H9 (cell line): ENCODE data around the gene GGNBP2. TPM values are rescaled to one million over a fixed set of nuclear protein-coding genes. Genes with fewer than 3 reads are reported as not detected.

ENCODE experiments used
- DNase-seq: peaks from one replicate; pipeline ENCODE4 v3.0.0-alpha.2; 2017
- H2AFZ ChIP-seq: one replicate; pipeline ENCODE4 v1.6.1; 2013; ENCODE audit warnings: mild to moderate bottlenecking, low read length, control low read depth, moderate library complexity
- H2AK5ac ChIP-seq: 2 replicates; pipeline ENCODE4 v1.6.1; 2013; ENCODE audit warnings: low read length, control low read depth, mixed read lengths; ENCODE audit not compliant: insufficient read length
- H2BK120ac ChIP-seq: one replicate; pipeline ENCODE4 v1.6.1; 2013; ENCODE audit warnings: low read depth, mild to moderate bottlenecking, low read length, control low read depth, inconsistent platforms; ENCODE audit not compliant: poor library complexity, severe bottlenecking
- H2BK12ac ChIP-seq: 2 replicates; pipeline ENCODE4 v1.6.1; 2013; ENCODE audit warnings: low read length, control low read depth, mixed read lengths, low read depth; ENCODE audit not compliant: insufficient read length
- H2BK15ac ChIP-seq: 2 replicates; pipeline ENCODE4 v1.6.1; 2013; ENCODE audit warnings: low read depth, low read length, control low read depth
- H2BK20ac ChIP-seq: one replicate; pipeline ENCODE4 v1.6.1; 2013; ENCODE audit warnings: low read depth, mild to moderate bottlenecking, low read length, control low read depth, inconsistent platforms; ENCODE audit not compliant: poor library complexity, severe bottlenecking
- H2BK5ac ChIP-seq: 2 replicates; pipeline ENCODE4 v1.6.1; 2013; ENCODE audit warnings: low read length, control low read depth, mixed read lengths; ENCODE audit not compliant: insufficient read length
- H3K14ac ChIP-seq: 2 replicates; pipeline ENCODE4 v1.6.1; 2013; ENCODE audit warnings: low read length, control low read depth; ENCODE audit not compliant: insufficient read depth
- H3K18ac ChIP-seq: 2 replicates; pipeline ENCODE4 v1.6.1; 2013; ENCODE audit warnings: low read depth, mild to moderate bottlenecking, mixed read lengths, low read length, control low read depth; ENCODE audit not compliant: insufficient read length
- H3K23ac ChIP-seq: 2 replicates; pipeline ENCODE4 v1.6.1; 2013; ENCODE audit warnings: low read length, control low read depth, mixed read lengths, low read depth; ENCODE audit not compliant: insufficient read length
- H3K23me2 ChIP-seq: 2 replicates; pipeline ENCODE4 v1.6.1; 2013; ENCODE audit warnings: low read depth, mild to moderate bottlenecking, mixed read lengths, low read length, control low read depth; ENCODE audit not compliant: insufficient read length, poor library complexity, severe bottlenecking
- H3K27ac ChIP-seq: 2 replicates; pipeline ENCODE4 v1.5.1; 2013; ENCODE audit warnings: low read length, control low read depth, mixed read lengths, low read depth; ENCODE audit not compliant: insufficient read length
- H3K27me3 ChIP-seq: 2 replicates; pipeline ENCODE4 v1.6.1; 2013; ENCODE audit warnings: low read length, control low read depth, inconsistent platforms; ENCODE audit not compliant: insufficient read depth
- H3K4ac ChIP-seq: 2 replicates; pipeline ENCODE4 v1.6.1; 2013; ENCODE audit warnings: low read depth, mild to moderate bottlenecking, control low read depth, inconsistent platforms, low read length, moderate library complexity
- H3K4me1 ChIP-seq: 2 replicates; pipeline ENCODE4 v1.6.1; 2013; ENCODE audit warnings: low read length, control low read depth, inconsistent platforms; ENCODE audit not compliant: insufficient read depth
- H3K4me2 ChIP-seq: 2 replicates; pipeline ENCODE4 v1.6.1; 2013; ENCODE audit warnings: low read length, control low read depth, mixed read lengths; ENCODE audit not compliant: insufficient read length, insufficient read depth
- H3K56ac ChIP-seq: 2 replicates; pipeline ENCODE4 v1.6.1; 2013; ENCODE audit warnings: low read depth, mild to moderate bottlenecking, mixed read lengths, low read length, control low read depth; ENCODE audit not compliant: insufficient read length
- H3K79me1 ChIP-seq: 2 replicates; pipeline ENCODE4 v1.6.1; 2013; ENCODE audit warnings: low read depth, mild to moderate bottlenecking, moderate library complexity, low read length, control low read depth, inconsistent platforms; ENCODE audit not compliant: insufficient read depth, poor library complexity, severe bottlenecking
- H3K79me2 ChIP-seq: 2 replicates; pipeline ENCODE4 v1.6.1; 2013; ENCODE audit warnings: low read length, control low read depth, inconsistent platforms; ENCODE audit not compliant: insufficient read depth
- H3K9ac ChIP-seq: 2 replicates; pipeline ENCODE4 v1.6.1; 2013; ENCODE audit warnings: low read length, control low read depth, mixed read lengths; ENCODE audit not compliant: insufficient read length; ENCODE audit errors: extremely low read depth
- H3K9me3 ChIP-seq: one replicate; pipeline ENCODE4 v1.6.1; 2013; ENCODE audit warnings: low read depth, low read length, inconsistent platforms; ENCODE audit not compliant: control insufficient read depth
- H3T11ph ChIP-seq: one replicate; pipeline ENCODE4 v1.6.1; 2013; ENCODE audit warnings: mild to moderate bottlenecking, low read length, control low read depth, inconsistent platforms
- H4K20me1 ChIP-seq: one replicate; pipeline ENCODE4 v1.6.1; 2013; ENCODE audit not compliant: control insufficient read depth, insufficient read length, insufficient read depth
- H4K5ac ChIP-seq: 2 replicates; pipeline ENCODE4 v1.6.1; 2013; ENCODE audit warnings: low read depth, mild to moderate bottlenecking, mixed read lengths, low read length, control low read depth; ENCODE audit not compliant: insufficient read length
- H4K8ac ChIP-seq: replicated peaks from 2 replicates; pipeline ENCODE4 v1.6.1; 2013; ENCODE audit warnings: low read length, control low read depth, mixed read lengths, low read depth; ENCODE audit not compliant: insufficient read length
- H4K91ac ChIP-seq: 2 replicates; pipeline ENCODE4 v1.6.1; 2013; ENCODE audit warnings: low read depth, mild to moderate bottlenecking, moderate library complexity, mixed read lengths, low read length, control low read depth; ENCODE audit not compliant: insufficient read length
- H3K27ac Mint-ChIP-seq, 3 experiments: 2 replicates in 2 of 3; 3 replicates in 1 of 3; pipeline ENCODE4 v1.8.0; 2020 to 2021; ENCODE audit warnings: mixed read lengths in 3 of 3, mild to moderate bottlenecking in 1 of 3, moderate library complexity in 1 of 3
- H3K27me3 Mint-ChIP-seq: 2 replicates; pipeline ENCODE4 v1.8.0; 2021; ENCODE audit warnings: low read depth, mild to moderate bottlenecking, moderate library complexity, mixed read lengths
- H3K36me3 Mint-ChIP-seq, 3 experiments: 2 replicates in 2 of 3; 3 replicates in 1 of 3; pipeline ENCODE4 v1.8.0; 2020 to 2021; ENCODE audit warnings: low read depth in 3 of 3, mixed read lengths in 3 of 3; ENCODE audit not compliant: insufficient read depth in 1 of 3
- H3K4me1 Mint-ChIP-seq, 2 experiments: 2 replicates each; pipeline ENCODE4 v1.8.0; 2020; ENCODE audit warnings: mixed read lengths in 2 of 2
- H3K4me3 Mint-ChIP-seq, 2 experiments: 2 replicates in 1 of 2; 3 replicates in 1 of 2; pipeline ENCODE4 v1.8.0; 2020 to 2021; ENCODE audit warnings: mild to moderate bottlenecking in 2 of 2, mixed read lengths in 2 of 2, moderate library complexity in 1 of 2
- H3K9me3 Mint-ChIP-seq, 2 experiments: 2 replicates in 1 of 2; 3 replicates in 1 of 2; pipeline ENCODE4 v1.8.0; 2020; ENCODE audit warnings: mild to moderate bottlenecking in 2 of 2, mixed read lengths in 2 of 2, moderate library complexity in 1 of 2
- CTCF ChIP-seq: fragments of 200-600 bp; sonication (generic); conservative IDR thresholded peaks from 3 replicates; pipeline ENCODE4 v1.8.0; 2021; ENCODE audit warnings: antibody characterized with exemption, mild to moderate bottlenecking
- WGBS: extraction: QIAGEN DNeasy Blood & Tissue Kit; methylation state at CpG from one replicate; pipeline ENCODE4 v1.1.7; 2013; ENCODE audit warnings: missing lambda C conversion rate, low lambda C conversion rate, mixed read lengths; ENCODE audit not compliant: insufficient read length; ENCODE audit errors: extremely low coverage; 5-methylcytosine and 5-hydroxymethylcytosine counted together
- total RNA-seq: library from RNA; stranded (reverse); gene quantifications from 2 replicates; pipeline ENCODE4 v1.2.1, GENCODE V29; 2021

GGNBP2 gene
- total RNA-seq, 1 experiment from 2014 or later: 52.8 TPM

GRCh38 chr17:36583787-36584186, 39.1 kb downstream of the GGNBP2 start:
- no peak overlapping the region for H3K18ac ChIP-seq
- H3K4me1 ChIP-seq: no peaks in the 10 kb centered on the region
- no peaks in the 10 kb centered on the region for H3K4me1 Mint-ChIP-seq
- H4K91ac ChIP-seq: no peak overlapping the region
- no peak overlapping the region for H2AK5ac ChIP-seq
- WGBS: no CpG with 5 or more reads among the region's 1 CpG
- no peak overlapping the region for H3K14ac ChIP-seq
- no peaks in the 10 kb centered on the region for H3K23me2 ChIP-seq
- no peak overlapping the region for H4K8ac ChIP-seq
- TF ChIP-seq CTCF: no peak
- no peak overlapping the region for H4K5ac ChIP-seq
- H2AFZ ChIP-seq: no peak overlapping the region
- no peak overlapping the region for H3K27ac ChIP-seq
- H2BK20ac ChIP-seq: no peak overlapping the region
- H3K9me3 ChIP-seq: no peaks in the 10 kb centered on the region
- H3K79me2 ChIP-seq: no peaks in the 10 kb centered on the region
- no peak overlapping the region for H3K27ac Mint-ChIP-seq
- no peaks in the 10 kb centered on the region for H3K9me3 Mint-ChIP-seq
- no peak overlapping the region for H2BK120ac ChIP-seq
- no peak overlapping the region for H3K4me2 ChIP-seq
- no peak for DNase-seq
- H2BK12ac ChIP-seq: no peak overlapping the region
- no peak overlapping the region for H3K9ac ChIP-seq
- H4K20me1 ChIP-seq: no peaks in the 10 kb centered on the region
- no peaks in the 10 kb centered on the region for H3K27me3 Mint-ChIP-seq
- H3K36me3 Mint-ChIP-seq: peaks cover 21 to 82% (median 45%) of the 10 kb centered on the region in 3 experiments; a peak in 6 of 7 replicates
- H3K79me1 ChIP-seq: no peaks in the 10 kb centered on the region
- no peak overlapping the region for H3T11ph ChIP-seq
- no peak overlapping the region for H3K4me3 Mint-ChIP-seq
- H3K56ac ChIP-seq: no peak overlapping the region
- no peak overlapping the region for H3K4ac ChIP-seq
- no peak overlapping the region for H2BK15ac ChIP-seq
- no peak overlapping the region for H3K23ac ChIP-seq
- H2BK5ac ChIP-seq: no peak overlapping the region
- H3K27me3 ChIP-seq: no peaks in the 10 kb centered on the region
